ENCODE data around the gene SCN10A. TPM values are rescaled to one million over a fixed set of nuclear protein-coding genes. Genes with fewer than 3 reads are reported as not detected.

The SCN10A gene
- total and polyA plus RNA-seq, 2 of the 13 experiments (the other 11 are each of a cell fraction or from before 2014, with no cell fraction given): not detected

DNA sequence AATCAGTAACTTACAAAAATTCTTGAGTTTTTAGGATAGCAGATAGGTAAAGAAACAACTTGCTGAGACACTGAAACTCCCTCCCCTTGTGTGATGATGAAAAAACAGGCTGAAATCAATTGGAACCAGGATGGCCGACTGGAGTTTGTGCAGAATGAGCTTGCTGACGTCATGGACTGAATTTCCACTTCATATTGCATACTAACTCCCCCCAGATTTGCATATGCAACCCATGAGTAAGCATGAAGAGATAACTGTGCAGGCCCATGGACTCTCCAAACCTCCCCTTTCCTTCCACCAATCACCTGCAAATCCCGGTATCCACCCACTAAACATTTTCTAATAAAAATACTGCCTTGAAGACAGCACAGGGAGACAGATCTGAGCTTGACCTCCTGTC is 84.5 kb downstream of the SCN10A start:
- peaks cover 0 to 9% of the 10 kb centered on the region in 2 experiments; a peak in 1 of 5 replicates for H3K27me3 ChIP-seq (ENCODE audit: control insufficient read depth in 1 of 2, insufficient read depth in 2 of 2, low read length in 2 of 2)
- no peaks in the 10 kb centered on the region for H3K79me2 ChIP-seq (ENCODE audit: insufficient read depth, low read length)
- intact Hi-C loops (cut with micrococcal nuclease; ENCODE audit: unreplicated experiment): loop anchor here (10.0 kb wide), 1 partner anchor 273 kb away; no protein-coding TSS in a partner anchor
- ATAC-seq: no peak
- no peak overlapping the region for H3K4me2 ChIP-seq (ENCODE audit: low read depth, low read length)
- POLR2A ChIA-PET: no interaction called here
- CTCF ChIA-PET (ENCODE audit: low intra/inter-chr PET ratio, low total read pairs): no interaction called here
- WGBS (ENCODE audit: low lambda C conversion rate): 0% methylated on average over 3 of the region's 3 CpGs
- no peak for TF ChIP-seq GTF3A (CRISPR knock-in tag; conservative IDR thresholded peaks at IDR 0.05)
- peak; percentile 67 for TF ChIP-seq ATF7 (IDR thresholded peaks at IDR 0.05)
- TF ChIP-seq ATF7 (CRISPR knock-in tag; IDR thresholded peaks at IDR 0.05): no peak
- peak; percentile 91 for TF ChIP-seq CREB1 (IDR thresholded peaks at IDR 0.05)
- no peak for TF ChIP-seq CREB1 (CRISPR knock-in tag; IDR thresholded peaks at IDR 0.05)
- no peaks in the 10 kb centered on the region for H3K36me3 ChIP-seq (replicated peaks in 1 of 2; ENCODE audit: control insufficient read depth in 1 of 2, insufficient read depth in 2 of 2, low read length in 2 of 2)
- in situ Hi-C loops (cut with HindIII; ENCODE audit: extremely low pct_ligation_motif_present, low pct_unique_long_range_greater_than_20kb): no loop called here
- no peaks in the 10 kb centered on the region for H3K4me1 ChIP-seq (ENCODE audit: insufficient read depth, low read length)
- no peaks in the 10 kb centered on the region for H4K20me1 ChIP-seq (ENCODE audit: insufficient read depth, low read length)
- H3K27ac ChIP-seq (ENCODE audit: extremely low read length, insufficient read depth, low read length): no peak overlapping the region
- FAIRE-seq: no peak
- H3K4me3 ChIP-seq (replicated peaks in 1 of 3; ENCODE audit: insufficient read depth in 1 of 3, low read depth in 2 of 3, low read length in 3 of 3): no peak overlapping the region
- no peak overlapping the region for H3K9ac ChIP-seq (ENCODE audit: insufficient read depth, low read depth, low read length)
- H3K9me3 ChIP-seq (ENCODE audit: low read length): no peaks in the 10 kb centered on the region
- DNase-seq (ENCODE audit: low spot score): no peak
- BruUV-seq (replicated peaks): no TSS peak
- H2AFZ ChIP-seq (ENCODE audit: low read length): no peak overlapping the region

DNA sequence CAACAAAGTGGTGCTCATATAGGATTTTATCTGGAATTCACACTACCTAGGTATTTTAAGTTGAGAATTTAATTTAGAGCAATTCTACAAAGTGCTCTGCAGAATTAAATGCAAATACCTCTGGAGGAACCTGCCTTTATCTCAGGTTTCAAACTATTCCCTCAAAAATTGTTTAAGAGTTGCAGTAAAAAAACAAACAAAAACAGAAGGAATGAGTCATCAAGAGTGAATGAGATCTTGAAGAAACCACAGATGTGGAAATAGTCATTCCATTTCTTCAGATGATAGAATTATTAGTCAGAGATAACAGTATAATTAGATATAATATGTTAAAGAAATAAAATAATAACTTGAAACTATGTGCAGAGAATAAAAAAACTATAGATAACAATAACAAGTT is 85.7 kb downstream of the SCN10A start:
- in situ Hi-C loops (cut with HindIII; ENCODE audit: extremely low pct_ligation_motif_present, low pct_unique_long_range_greater_than_20kb) (no loop called here), intact Hi-C loops (cut with micrococcal nuclease; ENCODE audit: unreplicated experiment) (loop anchor here (10.0 kb wide), 1 partner anchor 275 kb away; no protein-coding TSS in a partner anchor)
- Histone ChIP-seq H2AFZ (ENCODE audit: low read length) (no peak overlapping the region), H3K9ac (ENCODE audit: insufficient read depth, low read depth, low read length) (no peak overlapping the region), H3K4me3 (replicated peaks in 1 of 3; ENCODE audit: insufficient read depth in 1 of 3, low read depth in 2 of 3, low read length in 3 of 3) (no peak overlapping the region), H3K9me3 (ENCODE audit: low read length) (no peaks in the 10 kb centered on the region), H3K79me2 (ENCODE audit: insufficient read depth, low read length) (no peaks in the 10 kb centered on the region), H3K4me2 (ENCODE audit: low read depth, low read length) (no peak overlapping the region), H3K36me3 (replicated peaks in 1 of 2; ENCODE audit: control insufficient read depth in 1 of 2, insufficient read depth in 2 of 2, low read length in 2 of 2) (no peaks in the 10 kb centered on the region), H3K4me1 (ENCODE audit: insufficient read depth, low read length) (no peaks in the 10 kb centered on the region), H3K27me3 (ENCODE audit: control insufficient read depth in 1 of 2, insufficient read depth in 2 of 2, low read length in 2 of 2) (peaks cover 0 to 9% of the 10 kb centered on the region in 2 experiments; a peak in 1 of 5 replicates), H4K20me1 (ENCODE audit: insufficient read depth, low read length) (no peaks in the 10 kb centered on the region), H3K27ac (ENCODE audit: extremely low read length, insufficient read depth, low read length) (no peak overlapping the region)
- FAIRE-seq: no peak
- ChIA-PET POLR2A (no interaction called here), CTCF (ENCODE audit: low intra/inter-chr PET ratio, low total read pairs) (no interaction called here)
- no peak for ATAC-seq
- no peak for DNase-seq (ENCODE audit: low spot score)
- TF ChIP-seq, protein P1, sequence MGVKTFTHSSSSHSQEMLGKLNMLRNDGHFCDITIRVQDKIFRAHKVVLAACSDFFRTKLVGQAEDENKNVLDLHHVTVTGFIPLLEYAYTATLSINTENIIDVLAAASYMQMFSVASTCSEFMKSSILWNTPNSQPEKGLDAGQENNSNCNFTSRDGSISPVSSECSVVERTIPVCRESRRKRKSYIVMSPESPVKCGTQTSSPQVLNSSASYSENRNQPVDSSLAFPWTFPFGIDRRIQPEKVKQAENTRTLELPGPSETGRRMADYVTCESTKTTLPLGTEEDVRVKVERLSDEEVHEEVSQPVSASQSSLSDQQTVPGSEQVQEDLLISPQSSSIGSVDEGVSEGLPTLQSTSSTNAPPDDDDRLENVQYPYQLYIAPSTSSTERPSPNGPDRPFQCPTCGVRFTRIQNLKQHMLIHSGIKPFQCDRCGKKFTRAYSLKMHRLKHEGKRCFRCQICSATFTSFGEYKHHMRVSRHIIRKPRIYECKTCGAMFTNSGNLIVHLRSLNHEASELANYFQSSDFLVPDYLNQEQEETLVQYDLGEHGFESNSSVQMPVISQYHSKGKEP (CRISPR knock-in tag; IDR thresholded peaks at IDR 0.05): no peak
- TF ChIP-seq ZNF567 (CRISPR knock-in tag; IDR thresholded peaks at IDR 0.05; ENCODE audit: borderline replicate concordance) (no peak), ZNF331 (CRISPR knock-in tag; IDR thresholded peaks at IDR 0.05) (no peak), ZNF136 (CRISPR knock-in tag; IDR thresholded peaks at IDR 0.05; ENCODE audit: low read depth) (no peak), HHEX (CRISPR knock-in tag; IDR thresholded peaks at IDR 0.05) (no peak), ZFX (CRISPR knock-in tag; IDR thresholded peaks at IDR 0.05; ENCODE audit: low read depth) (no peak), ZNF598 (CRISPR knock-in tag; IDR thresholded peaks at IDR 0.05; ENCODE audit: borderline replicate concordance) (no peak), RORA (CRISPR knock-in tag; IDR thresholded peaks at IDR 0.05) (no peak), NAIF1 (CRISPR knock-in tag; IDR thresholded peaks at IDR 0.05; ENCODE audit: borderline replicate concordance) (no peak), NFE2 (CRISPR knock-in tag; IDR thresholded peaks at IDR 0.05) (no peak)
- TF ChIP-seq, protein P2, sequence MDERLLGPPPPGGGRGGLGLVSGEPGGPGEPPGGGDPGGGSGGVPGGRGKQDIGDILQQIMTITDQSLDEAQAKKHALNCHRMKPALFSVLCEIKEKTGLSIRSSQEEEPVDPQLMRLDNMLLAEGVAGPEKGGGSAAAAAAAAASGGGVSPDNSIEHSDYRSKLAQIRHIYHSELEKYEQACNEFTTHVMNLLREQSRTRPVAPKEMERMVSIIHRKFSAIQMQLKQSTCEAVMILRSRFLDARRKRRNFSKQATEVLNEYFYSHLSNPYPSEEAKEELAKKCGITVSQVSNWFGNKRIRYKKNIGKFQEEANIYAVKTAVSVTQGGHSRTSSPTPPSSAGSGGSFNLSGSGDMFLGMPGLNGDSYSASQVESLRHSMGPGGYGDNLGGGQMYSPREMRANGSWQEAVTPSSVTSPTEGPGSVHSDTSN (CRISPR knock-in tag; IDR thresholded peaks at IDR 0.05): no peak
- BruUV-seq (replicated peaks): no TSS peak

All from HepG2 (cell line).